Activated CD8-positive, alpha-beta memory T cell treated with anti-CD3 and anti-CD28 coated beads, Interleukin-2, amount 50 U/mL, for 24 hours (primary cell): ENCODE results near the gene JAKMIP1.

Source experiments
- DNase-seq: peaks from one replicate; pipeline ENCODE4 v3.0.0-alpha.2; 2020; ENCODE audit errors: extremely low read depth

The JAKMIP1 gene

GRCh38 chr4:6119507-6120020 lies 80.8 kb downstream of the JAKMIP1 start:
- DNase-seq, result no peak

- no peak for DNase-seq
Measured at GRCh38 chr4:6118201-6118600, 82.1 kb downstream of the JAKMIP1 start.

GRCh38 chr4:6116696-6117285 lies 83.6 kb downstream of the JAKMIP1 start:
- DNase-seq, result no peak

DNA sequence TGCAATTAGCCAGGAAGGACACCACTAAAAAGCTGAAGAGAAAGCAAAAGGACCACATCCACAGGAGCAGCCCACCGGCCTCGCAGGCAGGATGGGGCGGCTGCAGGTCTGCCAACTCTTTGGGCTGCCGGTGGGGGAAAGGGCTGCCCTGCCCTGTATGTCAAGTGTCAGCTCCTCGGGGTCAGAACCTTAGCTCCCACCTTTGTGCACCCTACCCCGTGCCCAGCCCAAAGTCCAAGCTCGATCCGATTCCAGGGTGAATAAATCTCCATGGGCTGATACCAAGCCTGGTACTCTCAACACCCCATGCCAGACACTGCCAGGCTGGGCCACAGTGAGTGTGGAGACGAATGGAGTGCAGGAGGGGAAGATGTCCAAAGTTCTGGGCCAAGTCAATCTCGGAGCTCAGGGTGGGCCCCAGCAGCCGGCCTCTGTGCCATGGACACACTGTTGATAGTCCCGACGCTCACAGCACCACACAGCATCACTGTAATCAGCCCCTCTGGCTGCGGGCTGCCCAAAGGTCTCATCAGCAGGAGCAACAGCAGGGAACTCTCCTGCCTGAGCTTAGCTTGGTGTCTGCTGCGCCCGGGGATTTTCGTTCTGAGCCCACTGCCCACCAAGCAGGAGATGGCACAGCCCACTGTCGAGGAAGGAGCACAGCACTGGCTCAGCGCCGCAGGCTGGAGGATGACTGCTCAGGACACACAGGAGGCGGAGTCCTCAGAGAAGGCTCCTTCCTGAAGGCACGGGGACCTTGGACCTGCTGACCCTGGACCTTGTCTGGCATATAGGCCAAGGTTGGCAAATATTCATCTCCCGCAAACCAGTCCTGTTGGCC lies 84.4 kb downstream of the JAKMIP1 start:
- DNase-seq, result no peak

DNA sequence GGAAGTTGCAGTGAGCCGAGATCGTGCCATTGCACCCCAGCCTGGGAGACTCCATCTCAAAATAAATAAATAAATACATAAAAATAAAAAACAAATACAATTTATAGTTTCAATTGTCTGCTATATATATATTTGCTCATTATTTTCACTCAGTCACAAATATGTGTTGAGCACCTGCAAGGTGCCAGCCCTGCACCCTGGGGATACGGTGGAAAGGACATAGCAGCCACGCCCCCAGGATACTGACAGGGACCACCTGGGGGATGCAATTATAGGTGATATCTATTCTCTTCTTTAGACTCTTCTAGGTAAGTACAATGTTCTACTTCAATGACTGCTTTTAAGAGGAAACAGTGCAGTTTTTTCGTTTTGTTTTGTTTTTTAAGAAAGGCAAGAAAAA lies 85.0 kb downstream of the JAKMIP1 start:
- DNase-seq, result no peak

DNA sequence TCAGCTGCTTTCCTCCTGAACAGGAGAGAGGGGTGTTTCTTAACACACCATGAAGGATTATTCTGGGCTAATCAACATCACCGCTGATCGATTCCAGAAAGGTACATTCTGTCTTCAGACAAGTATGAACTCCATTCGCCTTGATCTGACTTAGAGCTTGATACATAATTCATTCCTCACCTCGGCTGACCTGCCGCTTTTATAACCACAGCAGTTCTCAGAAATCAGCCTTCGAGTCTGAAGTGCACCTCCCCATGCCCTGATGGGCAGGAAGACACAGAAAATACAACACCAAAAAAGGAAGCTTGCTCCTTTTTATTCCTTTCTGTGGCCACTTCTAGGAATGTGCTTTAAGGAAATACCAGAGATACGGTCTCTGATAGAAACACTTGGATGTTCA lies 85.7 kb downstream of the JAKMIP1 start:
- DNase-seq, result no peak

DNA sequence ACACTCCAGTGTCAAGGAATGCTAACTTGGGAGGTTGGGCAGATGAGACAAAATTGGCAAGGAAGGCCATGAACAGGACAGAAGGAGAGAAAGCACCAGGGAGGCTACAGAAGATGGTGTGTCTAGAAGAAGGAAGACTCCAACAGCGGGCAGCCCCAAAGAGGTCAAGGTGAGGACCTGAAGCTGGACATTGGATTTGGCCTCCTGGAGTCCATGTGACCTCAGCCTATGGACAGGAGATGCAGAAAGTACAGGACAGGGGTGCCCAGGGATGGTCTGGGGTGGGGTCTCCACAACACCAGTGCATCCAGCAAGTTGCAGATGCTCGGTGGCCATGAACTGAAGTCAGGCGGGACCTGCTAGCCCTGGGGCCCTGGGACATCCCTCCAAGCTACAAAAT lies 86.2 kb downstream of the JAKMIP1 start:
- DNase-seq, result no peak

DNA sequence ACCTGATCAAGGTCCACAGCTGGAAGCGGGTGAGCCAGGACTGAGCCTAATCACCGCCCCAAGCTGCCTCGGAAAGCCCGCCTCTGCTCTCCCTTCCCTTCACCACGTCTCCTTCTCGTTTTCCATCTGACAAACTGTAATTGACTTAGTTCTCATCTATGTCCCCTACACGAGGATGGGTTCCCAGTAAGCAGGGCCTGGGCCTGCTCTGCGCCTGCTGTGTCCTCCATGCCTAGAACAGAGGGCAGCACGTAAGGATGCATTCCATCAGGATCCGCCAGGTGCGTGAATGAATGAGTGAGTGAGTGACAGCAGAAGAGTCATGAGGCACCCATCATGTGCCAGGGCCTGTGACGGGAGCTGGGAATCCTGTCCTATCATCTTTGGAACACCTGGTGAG lies 86.7 kb downstream of the JAKMIP1 start:
- DNase-seq, result no peak

GRCh38 chr4:6112606-6113290 lies 87.6 kb downstream of the JAKMIP1 start:
- no peak for DNase-seq

GRCh38 chr4:6111354-6111960 lies 88.9 kb downstream of the JAKMIP1 start:
- no peak for DNase-seq

DNA sequence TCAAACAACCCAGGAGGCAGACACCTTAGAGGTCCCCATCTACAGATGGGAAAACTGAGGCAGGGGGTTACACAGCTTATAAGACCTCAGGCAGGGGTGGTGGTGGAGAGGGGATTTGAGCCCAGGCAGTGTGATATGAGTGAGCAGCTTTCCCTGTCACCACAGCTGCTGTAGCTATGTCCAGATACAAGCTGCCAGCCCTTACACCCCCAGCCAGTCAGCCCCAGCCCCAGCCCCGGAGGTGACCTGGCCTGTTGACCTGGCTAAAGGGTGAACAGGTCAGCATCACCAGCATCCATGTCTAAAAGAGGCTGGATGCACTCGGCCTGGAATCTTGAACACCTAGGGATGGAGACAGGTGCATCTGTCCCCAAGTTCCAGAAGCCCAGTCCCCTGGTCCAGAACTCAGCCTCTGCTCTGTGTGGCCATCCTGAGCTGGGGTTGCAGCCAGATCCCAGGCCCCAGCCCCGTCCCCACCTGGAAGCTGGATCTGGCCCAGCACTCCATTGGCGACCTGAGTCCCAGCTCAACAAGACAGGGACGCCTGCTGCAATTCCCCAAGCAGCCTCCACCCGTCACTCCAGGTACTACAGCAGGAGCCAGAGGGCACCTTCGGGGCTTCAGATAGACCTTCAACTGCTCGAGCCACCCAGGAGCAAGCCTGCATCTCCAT lies 89.5 kb downstream of the JAKMIP1 start:
- DNase-seq, result no peak

DNA sequence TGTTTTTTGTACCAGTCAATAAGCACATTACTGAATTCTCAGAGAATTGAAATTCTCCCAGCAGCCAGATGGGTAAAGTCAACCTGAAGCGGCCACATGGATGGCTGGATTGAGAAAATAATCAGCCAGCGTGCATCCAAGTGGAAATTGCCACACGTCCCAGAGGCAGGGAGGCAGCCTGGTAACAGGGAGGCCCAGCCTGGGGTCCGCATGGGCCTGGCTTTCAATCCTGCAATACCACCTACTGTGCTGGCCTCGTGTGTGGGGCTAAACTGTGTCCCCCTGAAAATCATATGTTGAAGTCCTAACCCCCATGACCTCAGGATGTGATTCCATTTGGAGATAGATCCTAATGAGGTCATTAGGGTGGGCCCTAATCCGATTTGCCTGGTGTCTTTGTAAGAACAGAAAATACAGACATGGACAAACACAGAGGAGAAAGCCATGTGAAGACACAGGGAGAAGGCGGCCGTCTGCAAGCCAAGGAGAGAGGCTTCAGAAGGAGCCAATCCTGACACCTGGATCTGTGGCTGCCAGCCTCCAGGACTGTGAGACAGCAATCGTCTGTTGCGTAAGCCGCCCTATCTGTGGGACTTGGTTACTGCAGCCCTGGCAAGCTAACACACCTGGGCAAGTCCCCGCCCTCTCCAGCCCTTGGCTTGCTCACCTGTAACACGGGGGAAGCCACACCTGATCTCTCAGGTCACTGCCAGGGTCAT lies 90.3 kb downstream of the JAKMIP1 start:
- DNase-seq, result no peak

DNA sequence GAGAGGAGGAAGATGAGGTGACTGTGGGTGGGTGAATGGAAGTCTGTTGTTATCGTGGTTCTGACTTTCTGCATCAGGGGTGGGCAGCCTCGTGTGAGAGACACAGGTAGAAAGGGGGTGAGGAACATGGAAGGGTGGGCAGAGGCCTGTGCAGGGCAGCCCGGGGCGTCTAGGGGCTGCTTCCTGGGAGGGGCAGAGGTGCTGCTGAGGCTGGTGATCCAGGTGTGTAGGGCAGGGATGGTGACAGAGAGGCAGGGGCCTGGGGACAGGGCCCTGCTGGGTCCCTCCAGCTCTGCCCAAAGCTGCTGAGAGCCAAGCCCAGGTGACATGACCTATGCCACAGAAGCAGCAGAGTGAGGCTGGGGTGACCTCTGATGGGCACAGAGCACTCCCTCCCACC lies 92.5 kb downstream of the JAKMIP1 start:
- DNase-seq, result no peak

DNA sequence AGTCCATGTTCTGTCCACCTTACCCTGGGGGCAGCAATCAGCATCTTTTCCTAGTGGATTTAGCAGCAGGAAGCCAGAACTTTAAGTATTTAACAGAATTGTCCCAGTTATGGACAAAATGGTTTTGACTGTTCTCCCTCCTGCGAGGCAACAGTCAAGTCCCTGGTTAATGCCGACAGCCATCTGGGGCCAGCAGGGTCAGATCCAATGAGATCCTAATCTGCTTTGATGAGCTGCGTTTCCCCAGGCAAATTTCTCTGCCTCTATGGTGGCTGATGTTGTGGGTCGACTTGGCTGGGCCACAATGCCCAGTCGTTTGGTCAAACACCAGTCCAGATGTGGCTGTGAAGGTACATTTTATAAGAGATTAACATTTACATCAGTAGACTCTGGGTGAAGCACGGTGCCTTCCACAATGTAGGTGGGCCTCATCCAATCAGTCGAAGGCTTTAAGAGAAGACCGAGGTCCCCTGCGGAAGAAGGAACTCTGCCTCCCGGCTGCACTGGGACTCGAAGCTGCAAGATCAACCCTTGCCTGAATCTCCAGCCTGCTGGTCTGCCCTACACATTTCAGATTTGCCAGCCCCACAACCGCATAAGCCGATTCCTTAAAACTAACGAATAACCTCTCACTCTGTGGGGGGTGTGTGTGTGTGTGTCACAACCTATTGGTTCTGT lies 93.1 kb downstream of the JAKMIP1 start:
- DNase-seq, result no peak

- DNase-seq, result no peak
Measured at GRCh38 chr4:6106156-6106555, 94.2 kb downstream of the JAKMIP1 start.

- DNase-seq, result no peak
Measured at GRCh38 chr4:6105311-6105911, 94.9 kb downstream of the JAKMIP1 start.

GRCh38 chr4:6104541-6105130 lies 95.7 kb downstream of the JAKMIP1 start:
- DNase-seq, result no peak

GRCh38 chr4:6097581-6097980 lies 102.8 kb downstream of the JAKMIP1 start:
- no peak for DNase-seq

DNA sequence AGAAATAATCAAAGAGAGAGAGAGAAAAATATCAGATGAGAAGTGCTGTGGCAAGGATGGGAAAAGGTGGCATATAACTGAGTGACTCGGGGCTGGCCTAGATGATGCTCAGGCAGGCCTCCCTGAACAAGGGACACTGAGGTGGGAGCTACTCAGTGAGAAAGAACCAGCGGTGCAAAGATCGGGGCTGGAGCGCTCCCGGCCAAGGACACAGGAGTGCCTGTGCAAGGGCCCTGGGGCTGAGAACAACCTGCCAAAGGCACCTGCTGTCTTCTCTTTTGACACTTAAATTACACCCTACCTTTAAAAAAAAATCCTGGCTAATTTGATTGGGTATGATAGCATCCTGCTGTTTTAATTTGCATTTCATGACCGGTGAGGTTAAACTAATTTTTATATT lies 104.5 kb downstream of the JAKMIP1 start:
- no peak for DNase-seq
